Testis (tissue), 3 donors: ENCODE data around the gene ARHGEF28. TPM values are rescaled to one million over a fixed set of nuclear protein-coding genes. Genes with fewer than 3 reads are reported as not detected.

Source experiments
- DNase-seq: peaks from one replicate; pipeline ENCODE4 v3.0.0-alpha.2; 2019
- H3K27ac ChIP-seq, 2 donors: fragments of 200-600 bp; sonication (generic); one replicate each; pipeline ENCODE4 v1.5.1; 2019
- H3K27me3 ChIP-seq: fragments of 200-600 bp; sonication (generic); one replicate; pipeline ENCODE4 v1.5.1; 2019
- H3K36me3 ChIP-seq: fragments of 200-600 bp; sonication (generic); one replicate; pipeline ENCODE4 v1.5.1; 2017; ENCODE audit warnings: low read depth; ENCODE audit errors: missing control alignments
- H3K4me1 ChIP-seq: fragments of 200-600 bp; sonication (generic); one replicate; pipeline ENCODE4 v1.5.1; 2019
- H3K4me3 ChIP-seq, 2 donors: fragments of 200-600 bp; sonication (generic); one replicate each; pipeline ENCODE4 v1.5.1; 2017 to 2019
- H3K9me3 ChIP-seq: fragments of 200-600 bp; sonication (generic); one replicate; pipeline ENCODE4 v1.5.1; 2017
- CTCF ChIP-seq, 3 experiments: fragments of 450-650 bp in 2 of 3; fragments of 200-600 bp in 1 of 3; sonication (generic) in 1 of 3; IDR thresholded peaks; one replicate each; pipeline ENCODE4 v1.5.1; 2016 to 2019; ENCODE audit warnings: antibody characterized with exemption in 3 of 3, mild to moderate bottlenecking in 2 of 3, moderate library complexity in 1 of 3
- POLR2A ChIP-seq: fragments of 450-650 bp; IDR thresholded peaks from one replicate; pipeline ENCODE4 v1.6.1; 2017; ENCODE audit warnings: antibody characterized with exemption, mild to moderate bottlenecking, moderate library complexity
- WGBS, 2 donors: methylation state at CpG; one replicate each; pipeline ENCODE4 v1.1.5; 2018; 5-methylcytosine and 5-hydroxymethylcytosine counted together
- intact Hi-C: fragments of 100-400 bp; cut with DNase I; formaldehyde crosslinking; loops from one replicate; pipeline ENCODE4 v1.15.1; 2023; ENCODE audit warnings: low total_unique reads
- polyA plus RNA-seq: library from polyadenylated mRNA; stranded (reverse); fragments of 350-450 nt; fragmentation: Illumina TruSeq; extraction: RNeasy Lipid Tissue Mini Kit (QIAGEN cat#74804); gene quantifications from one replicate; pipeline ENCODE4 v1.2.3, GENCODE V29; 2014; ENCODE audit warnings: low read depth, low replicate concordance; ENCODE audit not compliant: insufficient read depth
- total RNA-seq, 2 donors: library from RNA; depleted of rRNA; stranded (reverse); fragments of >200 nt; gene quantifications; one replicate each; pipeline ENCODE4 v1.2.3, GENCODE V29; 2016

The ARHGEF28 gene
- total and polyA plus RNA-seq, 3 donors from 2014 or later = 3.9 to 8.7 (median 8.0) TPM

GRCh38 chr5:73946278-73946677, 320.3 kb downstream of the ARHGEF28 start:
- no peaks in the 10 kb centered on the region for H3K27me3 ChIP-seq
- DNase-seq = no peak
- H3K4me3 ChIP-seq = no peak overlapping the region
- intact Hi-C loops = no loop called here
- H3K4me1 ChIP-seq = no peaks in the 10 kb centered on the region
- TF ChIP-seq POLR2A = no peak
- no peak for TF ChIP-seq CTCF (IDR thresholded peaks at IDR 0.05)
- H3K9me3 ChIP-seq = no peaks in the 10 kb centered on the region
- H3K36me3 ChIP-seq = no peaks in the 10 kb centered on the region
- H3K27ac ChIP-seq = no peak overlapping the region
- 70 to 81% methylated on average over 5 of the region's 5 CpGs for WGBS, 2 donors

- no peak for DNase-seq
- TF ChIP-seq POLR2A (no peak), CTCF (IDR thresholded peaks at IDR 0.05) (no peak)
- H3K4me3 ChIP-seq = no peak overlapping the region
- intact Hi-C loops = no loop called here
- H3K27me3 ChIP-seq = no peaks in the 10 kb centered on the region
- H3K36me3 ChIP-seq = no peaks in the 10 kb centered on the region
- no peak overlapping the region for H3K27ac ChIP-seq
- WGBS, 2 donors = 60 to 67% methylated on average over 5 of the region's 5 CpGs
- no peaks in the 10 kb centered on the region for H3K9me3 ChIP-seq
- H3K4me1 ChIP-seq = no peaks in the 10 kb centered on the region
These were observed 321.1 kb downstream of the ARHGEF28 start for GRCh38 chr5:73946919-73947602.

GRCh38 chr5:73947906-73948640, 322.1 kb downstream of the ARHGEF28 start:
- 57 to 64% methylated on average over 9 of the region's 9 CpGs for WGBS, 2 donors
- DNase-seq = no peak
- Histone ChIP-seq H3K9me3 (no peaks in the 10 kb centered on the region), H3K4me3 (no peak overlapping the region), H3K4me1 (no peaks in the 10 kb centered on the region), H3K36me3 (no peaks in the 10 kb centered on the region), H3K27me3 (no peaks in the 10 kb centered on the region), H3K27ac (no peak overlapping the region)
- intact Hi-C loops = no loop called here
- TF ChIP-seq POLR2A (no peak), CTCF (IDR thresholded peaks at IDR 0.05) (no peak)

- Histone ChIP-seq H3K27me3 (no peaks in the 10 kb centered on the region), H3K4me1 (no peaks in the 10 kb centered on the region), H3K36me3 (no peaks in the 10 kb centered on the region), H3K9me3 (no peaks in the 10 kb centered on the region), H3K27ac (no peak overlapping the region), H3K4me3 (no peak overlapping the region)
- WGBS, 2 donors = 49 to 57% methylated on average over 3 of the region's 3 CpGs
- intact Hi-C loops = no loop called here
- no peak for DNase-seq
- TF ChIP-seq CTCF (IDR thresholded peaks at IDR 0.05) (no peak), POLR2A (no peak)
These were observed 322.7 kb downstream of the ARHGEF28 start for GRCh38 chr5:73948720-73949119.
